Fibroblast of upper back skin (primary cell): Measurements from ENCODE around the gene PTER.

Experiments
- DNase-seq: peaks from one replicate; pipeline ENCODE4 v3.0.0-alpha.2; 2013

The PTER gene

DNA sequence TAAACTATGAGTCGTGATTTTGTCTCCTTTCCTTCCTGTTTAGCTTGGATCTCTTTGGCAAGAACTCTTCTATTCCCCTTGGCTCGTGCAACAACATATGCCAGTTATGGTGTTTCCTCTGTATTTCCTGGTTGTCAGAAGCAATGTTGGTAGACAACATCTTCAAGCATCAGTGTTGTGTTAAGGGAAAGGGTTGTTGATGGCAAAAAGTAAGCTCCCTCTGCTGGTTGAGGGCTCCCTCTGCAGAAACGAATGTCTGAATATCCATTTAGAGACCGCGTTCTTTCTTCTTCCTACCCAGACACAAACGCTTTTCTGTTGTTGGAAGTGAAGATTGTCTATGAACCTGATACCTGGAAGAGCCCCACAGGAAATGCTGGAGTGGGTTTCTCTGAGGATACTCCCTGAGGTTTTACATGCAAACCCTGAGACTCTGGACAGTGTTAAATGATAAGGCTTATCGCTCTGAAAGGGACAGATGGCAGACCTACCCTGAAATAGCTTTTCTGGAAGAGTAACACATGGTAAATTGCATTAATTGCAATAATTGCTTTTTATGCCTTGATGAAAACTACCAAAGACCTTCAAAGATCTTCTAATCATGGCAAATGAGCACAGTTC, 108.4 kb downstream of the PTER start:
- DNase-seq, result peak; percentile 24

GRCh38 chr10:16547973-16548372, 111.2 kb downstream of the PTER start:
- DNase-seq, result no peak

DNA sequence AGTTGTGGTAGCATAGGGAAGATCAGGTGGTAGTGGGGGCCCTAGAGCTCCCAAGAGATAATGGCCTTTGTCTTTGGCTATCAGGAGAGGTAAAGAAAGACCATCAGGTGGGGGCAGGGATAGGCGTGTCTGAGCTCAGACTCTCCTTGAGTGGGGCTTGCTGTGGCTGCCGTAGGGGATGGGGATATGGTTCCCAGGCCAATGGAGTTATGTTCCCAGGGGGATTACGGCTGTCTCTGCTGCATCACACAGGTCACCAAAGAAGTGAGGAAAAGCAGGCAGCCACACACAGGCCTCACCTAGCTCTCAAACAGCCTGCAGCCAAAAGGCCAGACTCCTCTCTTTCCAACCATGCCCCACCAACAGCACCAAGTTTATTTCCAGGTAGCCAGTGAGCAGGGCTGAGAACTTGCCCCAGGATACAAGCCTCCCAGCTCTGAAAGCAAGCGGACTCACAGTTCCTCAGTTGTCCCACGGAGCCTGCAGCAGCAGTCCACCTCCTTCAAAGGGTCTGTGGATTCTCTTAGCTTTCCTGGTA, 122.5 kb downstream of the PTER start:
- DNase-seq, result no peak

- DNase-seq, result no peak
These were observed 126.1 kb downstream of the PTER start for GRCh38 chr10:16562891-16563290.
